HEK293T (cell line): ENCODE results near the gene SLCO4A1.

ENCODE experiments used
- CTCF ChIA-PET: fragments of 350-600 bp; formaldehyde crosslinking; extraction: SDS; loops from one replicate; lab custom pipeline; 2021; ENCODE audit warnings: antibody characterized with exemption, inconsistent platforms; lab: Yijun Ruan, JAX
- POLR2A ChIA-PET: fragments of 350-600 bp; formaldehyde crosslinking; extraction: SDS; loops from one replicate; lab custom pipeline; 2020; ENCODE audit warnings: antibody characterized with exemption, inconsistent platforms; lab: Yijun Ruan, JAX
- DNase-seq: peaks from one replicate; pipeline ENCODE4 v3.0.0; 2012; ENCODE audit warnings: mixed read lengths; ENCODE audit errors: extremely low spot score
- ARNT ChIP-seq: fragments of 450-650 bp; IDR thresholded peaks from 2 replicates; pipeline ENCODE4 v1.6.1; 2017; ENCODE audit warnings: mild to moderate bottlenecking
- BHLHE40 ChIP-seq: fragments of 450-650 bp; IDR thresholded peaks from 2 replicates; pipeline ENCODE4 v1.6.1; 2016; ENCODE audit warnings: mild to moderate bottlenecking, moderate library complexity, borderline replicate concordance
- CTBP1 ChIP-seq: fragments of 450-650 bp; IDR thresholded peaks from 2 replicates; pipeline ENCODE4 v1.6.1; 2016; ENCODE audit warnings: borderline replicate concordance
- ELF4 ChIP-seq: fragments of 450-650 bp; IDR thresholded peaks from 2 replicates; pipeline ENCODE4 v1.6.1; 2017; ENCODE audit warnings: antibody characterized with exemption
- FOXA1 ChIP-seq: fragments of 450-650 bp; IDR thresholded peaks from 2 replicates; pipeline ENCODE4 v1.6.1; 2016; ENCODE audit warnings: mild to moderate bottlenecking
- FOXK2 ChIP-seq: fragments of 450-650 bp; IDR thresholded peaks from 2 replicates; pipeline ENCODE4 v1.6.1; 2016; ENCODE audit warnings: mild to moderate bottlenecking
- FOXM1 ChIP-seq: fragments of 450-650 bp; IDR thresholded peaks from 2 replicates; pipeline ENCODE4 v1.6.1; 2017; ENCODE audit warnings: mild to moderate bottlenecking, borderline replicate concordance
- HDGF ChIP-seq: fragments of 450-650 bp; IDR thresholded peaks from 2 replicates; pipeline ENCODE4 v1.6.1; 2017; ENCODE audit warnings: antibody characterized with exemption, borderline replicate concordance
- L3MBTL2 ChIP-seq: fragments of 450-650 bp; conservative IDR thresholded peaks from 2 replicates; pipeline ENCODE4 v1.6.1; 2016; ENCODE audit warnings: mild to moderate bottlenecking
- LEF1 ChIP-seq: fragments of 450-650 bp; IDR thresholded peaks from 2 replicates; pipeline ENCODE4 v1.6.1; 2017; ENCODE audit warnings: mild to moderate bottlenecking, borderline replicate concordance
- NFRKB ChIP-seq: fragments of 450-650 bp; IDR thresholded peaks from 2 replicates; pipeline ENCODE4 v1.6.1; 2016; ENCODE audit warnings: mild to moderate bottlenecking, moderate library complexity
- SP1 ChIP-seq: fragments of 450-650 bp; IDR thresholded peaks from 2 replicates; pipeline ENCODE4 v1.6.1; 2017
- SUZ12 ChIP-seq: fragments of 450-650 bp; IDR thresholded peaks from 2 replicates; pipeline ENCODE4 v1.6.1; 2016; ENCODE audit warnings: mild to moderate bottlenecking
- TARDBP ChIP-seq: fragments of 450-650 bp; IDR thresholded peaks from 2 replicates; pipeline ENCODE4 v1.6.1; 2016
- ZNF384 ChIP-seq: fragments of 450-650 bp; IDR thresholded peaks from 2 replicates; pipeline ENCODE4 v1.6.1; 2016
- TF ChIP-seq, protein P1 (sequence below): fragments of 450-650 bp; IDR thresholded peaks from 2 replicates; pipeline ENCODE4 v1.6.1; 2016

Gene SLCO4A1

DNA sequence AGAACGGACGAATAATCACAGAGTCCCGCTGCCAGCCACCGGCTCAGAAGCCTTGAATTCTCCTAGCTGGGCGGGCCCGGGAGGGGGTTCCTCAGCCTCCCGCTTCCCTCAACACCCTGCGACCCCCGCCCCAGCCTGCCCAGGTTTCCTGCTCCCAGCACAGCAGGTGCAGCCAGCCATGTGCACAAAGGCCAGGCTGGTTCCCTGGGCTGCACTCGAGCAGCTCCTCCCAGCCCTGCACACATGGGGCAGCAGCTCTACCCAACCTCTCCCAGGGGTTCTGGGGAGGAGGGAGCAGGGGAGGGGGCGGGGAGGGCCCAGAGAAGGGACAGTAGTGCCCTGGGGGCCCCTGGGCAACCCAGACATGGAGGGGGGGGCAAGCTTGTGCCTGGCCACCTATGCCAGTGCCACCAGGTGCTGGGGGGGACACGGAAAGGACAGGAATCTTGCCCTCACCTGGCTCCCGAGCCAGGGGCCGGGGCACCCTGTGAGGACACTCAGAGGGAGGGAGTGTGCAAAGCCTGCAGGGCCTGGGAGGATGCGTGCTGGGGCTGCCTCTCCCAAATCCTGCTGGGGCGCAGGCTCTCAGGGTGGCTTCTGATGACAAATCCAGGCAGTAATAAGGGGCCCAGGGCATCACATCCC is 65.1 kb downstream of the SLCO4A1 start:
- CTCF ChIA-PET, result no interaction called here
- POLR2A ChIA-PET, result no interaction called here
- TF ChIP-seq SP1 (no peak), HDGF (no peak), BHLHE40 (no peak), ZNF384 (no peak), SUZ12 (no peak), FOXK2 (no peak), FOXA1 (no peak), LEF1 (no peak), L3MBTL2 (no peak), TARDBP (no peak), NFRKB (no peak), CTBP1 (no peak), FOXM1 (no peak), ARNT (no peak), ELF4 (no peak)
- TF ChIP-seq, protein P1, sequence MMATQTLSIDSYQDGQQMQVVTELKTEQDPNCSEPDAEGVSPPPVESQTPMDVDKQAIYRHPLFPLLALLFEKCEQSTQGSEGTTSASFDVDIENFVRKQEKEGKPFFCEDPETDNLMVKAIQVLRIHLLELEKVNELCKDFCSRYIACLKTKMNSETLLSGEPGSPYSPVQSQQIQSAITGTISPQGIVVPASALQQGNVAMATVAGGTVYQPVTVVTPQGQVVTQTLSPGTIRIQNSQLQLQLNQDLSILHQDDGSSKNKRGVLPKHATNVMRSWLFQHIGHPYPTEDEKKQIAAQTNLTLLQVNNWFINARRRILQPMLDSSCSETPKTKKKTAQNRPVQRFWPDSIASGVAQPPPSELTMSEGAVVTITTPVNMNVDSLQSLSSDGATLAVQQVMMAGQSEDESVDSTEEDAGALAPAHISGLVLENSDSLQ, result no peak
- DNase-seq, result no peak

DNA sequence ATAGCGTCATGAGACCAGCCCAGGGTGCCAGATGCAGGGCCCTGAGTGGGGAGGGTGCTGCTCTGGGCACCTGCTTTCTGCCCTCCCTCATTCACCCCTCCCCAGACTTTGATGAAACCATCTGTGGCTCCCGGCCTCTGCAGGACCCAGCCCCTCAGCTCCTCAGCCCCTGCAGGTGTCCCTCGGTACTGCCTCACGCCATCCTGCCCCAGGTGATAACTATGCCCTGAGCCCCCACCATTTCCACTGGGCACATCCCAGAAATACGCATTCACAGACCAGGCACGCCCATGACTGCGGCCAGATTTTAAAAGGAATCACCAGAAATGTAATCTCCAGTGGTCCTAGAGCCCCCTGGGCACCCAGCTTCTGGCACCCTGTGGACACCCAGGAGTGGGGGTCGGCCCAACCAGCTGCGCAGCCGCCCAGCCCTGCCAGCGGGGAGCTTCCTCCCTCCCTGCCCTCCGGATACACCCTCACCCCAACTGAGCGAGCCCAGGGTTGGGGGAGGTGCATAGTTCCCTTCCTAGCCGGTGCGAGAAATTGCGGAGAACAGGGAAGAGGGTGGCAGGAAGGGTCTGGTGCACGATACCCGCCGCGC is 65.7 kb downstream of the SLCO4A1 start:
- CTCF ChIA-PET, result no interaction called here
- no peak for TF ChIP-seq SUZ12
- no peak for TF ChIP-seq ZNF384
- no peak for TF ChIP-seq ARNT
- peak; percentile 60 for DNase-seq
- POLR2A ChIA-PET, result no interaction called here

DNA sequence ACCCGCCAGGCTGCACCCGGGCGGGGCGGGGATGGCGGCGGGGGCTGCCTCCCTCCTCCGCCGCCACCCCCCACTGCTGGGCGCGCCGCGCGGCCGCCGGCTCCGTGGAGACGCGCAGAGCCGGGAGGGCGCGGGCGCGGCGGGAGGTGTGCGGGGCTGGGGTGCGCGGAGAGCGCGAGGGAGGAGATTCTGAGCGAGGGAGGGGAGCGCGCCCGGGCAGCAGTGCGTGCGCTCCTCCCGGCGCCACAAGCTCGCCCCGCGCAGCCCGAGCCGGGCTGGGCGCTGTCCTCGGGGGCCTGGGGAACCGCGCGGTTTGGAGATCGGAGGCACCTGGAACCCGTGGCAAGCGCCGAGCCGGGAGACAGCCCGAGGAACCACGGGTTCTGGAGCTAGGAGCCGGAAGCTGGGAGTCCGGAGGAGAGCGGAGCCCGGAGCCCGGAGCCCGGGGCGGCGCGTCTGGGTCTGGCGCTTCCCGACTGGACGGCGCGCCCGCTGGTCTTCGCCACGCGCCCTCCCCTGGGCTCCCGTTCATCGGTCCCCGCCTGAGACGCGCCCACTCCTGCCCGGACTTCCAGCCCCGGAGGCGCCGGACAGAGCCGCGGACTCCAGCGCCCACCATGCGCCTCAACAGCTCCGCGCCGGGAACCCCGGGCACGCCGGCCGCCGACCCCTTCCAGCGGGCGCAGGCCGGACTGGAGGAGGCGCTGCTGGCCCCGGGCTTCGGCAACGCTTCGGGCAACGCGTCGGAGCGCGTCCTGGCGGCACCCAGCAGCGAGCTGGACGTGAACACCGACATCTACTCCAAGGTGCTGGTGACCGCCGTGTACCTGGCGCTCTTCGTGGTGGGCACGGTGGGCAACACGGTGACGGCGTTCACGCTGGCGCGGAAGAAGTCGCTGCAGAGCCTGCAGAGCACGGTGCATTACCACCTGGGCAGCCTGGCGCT is 66.6 kb downstream of the SLCO4A1 start, which contains the start of gene NTSR1:
NTSR1 (plus strand) TSS at position 246 of the 946 bp plus-strand sequence; CDS start at position 618, 372 bp downstream.
- ChIA-PET CTCF (no interaction called here), POLR2A (no interaction called here)
- DNase-seq, result no peak
- TF ChIP-seq CTBP1 (no peak), NFRKB (no peak)

DNA sequence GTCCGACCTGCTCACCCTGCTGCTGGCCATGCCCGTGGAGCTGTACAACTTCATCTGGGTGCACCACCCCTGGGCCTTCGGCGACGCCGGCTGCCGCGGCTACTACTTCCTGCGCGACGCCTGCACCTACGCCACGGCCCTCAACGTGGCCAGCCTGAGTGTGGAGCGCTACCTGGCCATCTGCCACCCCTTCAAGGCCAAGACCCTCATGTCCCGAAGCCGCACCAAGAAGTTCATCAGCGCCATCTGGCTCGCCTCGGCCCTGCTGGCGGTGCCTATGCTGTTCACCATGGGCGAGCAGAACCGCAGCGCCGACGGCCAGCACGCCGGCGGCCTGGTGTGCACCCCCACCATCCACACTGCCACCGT is 67.2 kb downstream of the SLCO4A1 start:
- CTCF ChIA-PET, result no interaction called here
- no peak for DNase-seq
- POLR2A ChIA-PET, result no interaction called here
- TF ChIP-seq FOXA1 (no peak), L3MBTL2 (no peak), LEF1 (no peak)

DNA sequence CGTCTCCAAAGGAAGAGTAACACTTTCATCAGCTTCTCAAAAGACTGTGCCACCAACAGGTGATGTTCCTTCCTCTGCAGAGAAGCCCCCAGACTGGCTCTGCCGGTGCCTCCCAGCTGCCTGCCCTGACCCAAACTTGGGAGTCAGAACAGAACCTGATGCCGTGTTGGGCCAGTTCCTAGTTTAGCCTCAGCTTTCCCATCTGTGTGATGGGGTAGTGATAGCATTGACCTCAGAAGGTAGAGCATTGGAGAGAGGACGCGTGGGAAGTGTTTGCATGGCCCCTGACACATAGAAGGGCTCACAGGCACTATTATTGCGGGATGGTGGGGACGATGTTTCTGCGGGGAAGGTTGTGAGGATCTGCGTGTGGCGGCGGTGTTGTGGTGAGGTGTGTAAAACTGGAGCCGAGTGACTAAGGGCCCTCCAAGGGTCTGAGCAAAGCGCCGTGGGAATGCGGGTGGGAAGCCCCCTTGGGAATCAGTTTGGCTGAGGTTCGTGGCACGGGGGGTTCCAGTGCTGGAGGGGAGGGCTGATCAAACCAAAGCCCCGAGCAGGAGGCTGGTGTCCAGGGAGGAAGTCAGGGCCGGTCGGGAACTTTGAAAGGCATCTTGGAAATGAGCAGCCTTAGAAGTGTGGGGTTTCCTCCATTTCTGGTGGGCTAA is 68.0 kb downstream of the SLCO4A1 start:
- no peak for DNase-seq
- POLR2A ChIA-PET, result no interaction called here
- CTCF ChIA-PET, result no interaction called here
- TF ChIP-seq CTBP1 (no peak), ARNT (no peak), SUZ12 (no peak), ELF4 (no peak), SP1 (no peak), FOXA1 (no peak), FOXM1 (no peak), ZNF384 (no peak), LEF1 (no peak), BHLHE40 (no peak), TARDBP (no peak), HDGF (no peak), L3MBTL2 (no peak), FOXK2 (no peak)
- TF ChIP-seq, protein P1, result no peak

DNA sequence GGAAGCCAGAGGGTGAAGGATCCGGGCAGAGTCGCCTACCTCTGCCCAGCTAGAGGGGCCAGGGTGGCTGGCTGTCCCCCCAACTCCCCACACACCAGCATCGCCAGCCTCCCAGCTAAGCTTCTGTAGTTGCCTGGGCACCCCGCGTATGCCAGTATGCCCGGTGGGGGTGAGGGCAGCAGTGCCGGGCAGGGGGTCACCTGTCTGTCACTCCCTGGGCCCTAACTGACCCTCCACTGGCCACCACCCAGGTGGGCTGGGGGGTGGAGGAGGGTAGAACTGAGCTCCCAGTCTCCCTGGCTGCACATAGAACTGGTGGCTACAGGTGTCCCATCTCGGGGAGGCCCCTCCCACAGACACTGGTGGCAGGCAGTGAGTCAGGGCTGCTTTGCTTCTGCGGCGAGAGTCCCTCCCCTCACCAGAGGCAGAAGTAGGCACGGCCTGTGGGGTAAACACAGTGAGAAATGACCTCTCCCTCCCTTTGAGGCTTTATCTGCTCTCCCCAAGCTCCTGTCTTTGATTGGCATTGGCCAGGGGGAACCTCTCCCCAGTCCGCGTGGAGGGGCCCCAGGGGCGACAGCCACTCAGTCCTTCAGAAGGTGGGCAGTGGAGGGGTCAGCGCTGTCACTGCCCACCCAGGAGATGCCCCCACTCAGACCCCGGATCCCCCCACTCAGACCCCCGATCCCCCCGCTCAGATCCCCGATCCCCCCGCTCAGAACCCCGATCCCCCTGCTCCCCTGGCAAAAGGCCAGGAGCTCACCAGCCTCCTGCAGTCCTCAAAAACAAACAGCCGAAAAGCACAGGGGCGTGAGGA is 68.8 kb downstream of the SLCO4A1 start:
- ChIA-PET POLR2A (no interaction called here), CTCF (no interaction called here)
- no peak for DNase-seq
- no peak for TF ChIP-seq L3MBTL2
- TF ChIP-seq SUZ12, result no peak
- no peak for TF ChIP-seq ZNF384
- TF ChIP-seq ARNT, result no peak
- no peak for TF ChIP-seq SP1
